HepG2 (cell line): Measurements from ENCODE around the gene ZCCHC3. TPM values are rescaled to one million over a fixed set of nuclear protein-coding genes. Genes with fewer than 3 reads are reported as not detected.

Experiments used
- ARID3A ChIP-seq: IDR thresholded peaks from 2 replicates; pipeline ENCODE4 v1.6.1; 2012; ENCODE audit warnings: low read depth, low read length, improper control_type of control experiment
- ARID4A ChIP-seq: sonication (generic); formaldehyde crosslinking; IDR thresholded peaks from 2 replicates; pipeline ENCODE4 v1.5.0; 2020; ENCODE audit warnings: mild to moderate bottlenecking, missing genetic modification reagents, borderline replicate concordance
- CHD4 ChIP-seq: fragments of 200-600 bp; sonication (generic); IDR thresholded peaks from 2 replicates; pipeline ENCODE4 v1.7.0; 2017; ENCODE audit warnings: mild to moderate bottlenecking, low read length, borderline replicate concordance
- FOXO4 ChIP-seq: sonication (generic); formaldehyde crosslinking; conservative IDR thresholded peaks from 2 replicates; pipeline ENCODE4 v1.8.1; 2023; ENCODE audit warnings: missing genetic modification reagents
- HOMEZ ChIP-seq: IDR thresholded peaks from 2 replicates; pipeline ENCODE4 v1.6.1; 2016; ENCODE audit warnings: low read depth
- MATR3 ChIP-seq: sonication (generic); formaldehyde crosslinking; IDR thresholded peaks from 2 replicates; pipeline ENCODE4 v1.4.0; 2020; ENCODE audit warnings: missing genetic modification reagents
- RFX1 ChIP-seq: fragments of 450-650 bp; IDR thresholded peaks from 2 replicates; pipeline ENCODE4 v1.6.1; 2017
- SNAPC4 ChIP-seq: sonication (generic); formaldehyde crosslinking; IDR thresholded peaks from 2 replicates; pipeline ENCODE4 v1.4.0; 2020; ENCODE audit warnings: mild to moderate bottlenecking, missing genetic modification reagents
- TIGD3 ChIP-seq: sonication (generic); formaldehyde crosslinking; IDR thresholded peaks from 2 replicates; pipeline ENCODE4 v1.5.1; 2020; ENCODE audit warnings: mild to moderate bottlenecking, missing genetic modification reagents, borderline replicate concordance
- YEATS2 ChIP-seq: sonication (generic); formaldehyde crosslinking; IDR thresholded peaks from 2 replicates; pipeline ENCODE4 v1.4.0; 2020; ENCODE audit warnings: missing genetic modification reagents, borderline replicate concordance
- ZNF441 ChIP-seq: sonication (generic); formaldehyde crosslinking; IDR thresholded peaks from 2 replicates; pipeline ENCODE4 v1.7.0; 2021; ENCODE audit warnings: missing genetic modification reagents, borderline replicate concordance
- ZNF841 ChIP-seq: sonication (generic); formaldehyde crosslinking; IDR thresholded peaks from 2 replicates; pipeline ENCODE4 v1.8.1; 2023; ENCODE audit warnings: missing genetic modification reagents, borderline replicate concordance
- polyA plus RNA-seq, 8 experiments: library from polyadenylated mRNA; depleted of rRNA in 3 of 8; stranded (reverse) in 7 of 8; unstranded in 1 of 8; fragments of >200 nt; fragmentation: Illumina TruSeq in 4 of 8; extraction: Trizol in 4 of 8; gene quantifications; 2 replicates each; pipeline versions ENCODE4 v1.2.1 to v1.2.3, GENCODE V29; 2011 to 2016; ENCODE audit warnings: low read depth in 4 of 8, missing spikeins in 1 of 8, mixed read lengths in 1 of 8; ENCODE audit not compliant: insufficient read depth in 1 of 8
- total RNA-seq, 5 experiments: library from RNA; depleted of rRNA; stranded (reverse); fragments of >200 nt; fragmentation: Illumina TruSeq; extraction: Trizol; gene quantifications; 2 replicates each; pipeline ENCODE4 v1.2.3, GENCODE V29; 2016; ENCODE audit warnings: low read depth in 1 of 5

ZCCHC3 gene
- total and polyA plus RNA-seq, 2 of the 13 experiments (the other 11 are each of a cell fraction or from before 2014, with no cell fraction given): 46.6 to 63.0 TPM

GRCh38 chr20:346640-347316, 49.4 kb downstream of the ZCCHC3 start, which contains the start of gene NRSN2 (continued):
- TF ChIP-seq HOMEZ: no peak
- no peak for TF ChIP-seq TIGD3 (CRISPR knock-in tag)
- TF ChIP-seq FOXO4 (CRISPR knock-in tag): no peak
- peak; percentile 46; the same call in 1 of the 2 replicates for TF ChIP-seq YEATS2
- TF ChIP-seq MATR3 (CRISPR knock-in tag): no peak
- no peak for TF ChIP-seq ARID3A
- TF ChIP-seq RFX1: no peak
- no peak; the same call in 1 of the 2 replicates for TF ChIP-seq SNAPC4 (CRISPR knock-in tag)
- no peak for TF ChIP-seq CHD4
- TF ChIP-seq ZNF841 (CRISPR knock-in tag): no peak
- TF ChIP-seq ARID4A (CRISPR knock-in tag): no peak; the same call in 1 of the 2 replicates
- 0 out of 2 replicates have a peak, but pooled peaks have one; percentile 14 for TF ChIP-seq ZNF441 (CRISPR knock-in tag)
